ENCODE measurements around the gene LGALSL.

Gene LGALSL

GRCh38 chr2:64502860-64503259 is 48.9 kb downstream of the LGALSL start:
- DNase-seq, result no peak

GRCh38 chr2:64504774-64505720 is 51.1 kb downstream of the LGALSL start:
- DNase-seq, result no peak

- DNase-seq, result no peak
Measured at GRCh38 chr2:64506686-64507085, 52.7 kb downstream of the LGALSL start.
